GM19455 (cell line): ENCODE measurements around the gene EHMT1.
"Not testable (repeated sequence)": the region's sequence is repeated elsewhere in the genome, so short reads cannot be mapped to it uniquely, and the experiment has no call there.

Source experiments
- ATAC-seq: cut with Tn5 transposase; IDR thresholded peaks from one replicate; pipeline ENCODE4 v1.9.1; 2021; ENCODE audit not compliant: unreplicated experiment

The EHMT1 gene

GRCh38 chr9:137880160-137880975 is 261.6 kb downstream of the EHMT1 start:
- ATAC-seq: no peak

- no peak for ATAC-seq
Observed at GRCh38 chr9:137880976-137881530, 262.2 kb downstream of the EHMT1 start.

GRCh38 chr9:137881591-137882505 is 263.0 kb downstream of the EHMT1 start:
- no peak for ATAC-seq

- no peak for ATAC-seq
Observed at GRCh38 chr9:137882506-137882821, 263.7 kb downstream of the EHMT1 start.

GRCh38 chr9:137883977-137884376 is 265.2 kb downstream of the EHMT1 start:
- not testable (repeated sequence) for ATAC-seq

GRCh38 chr9:137884547-137884946 is 265.7 kb downstream of the EHMT1 start:
- not testable (repeated sequence) for ATAC-seq

GRCh38 chr9:137885121-137885520 is 266.3 kb downstream of the EHMT1 start:
- not testable (repeated sequence) for ATAC-seq
